Measurements from ENCODE around the gene GTF2IRD1.
"Not testable (repeated sequence)": the region's sequence is repeated elsewhere in the genome, so short reads cannot be mapped to it uniquely, and the experiment has no call there.

Gene GTF2IRD1

DNA sequence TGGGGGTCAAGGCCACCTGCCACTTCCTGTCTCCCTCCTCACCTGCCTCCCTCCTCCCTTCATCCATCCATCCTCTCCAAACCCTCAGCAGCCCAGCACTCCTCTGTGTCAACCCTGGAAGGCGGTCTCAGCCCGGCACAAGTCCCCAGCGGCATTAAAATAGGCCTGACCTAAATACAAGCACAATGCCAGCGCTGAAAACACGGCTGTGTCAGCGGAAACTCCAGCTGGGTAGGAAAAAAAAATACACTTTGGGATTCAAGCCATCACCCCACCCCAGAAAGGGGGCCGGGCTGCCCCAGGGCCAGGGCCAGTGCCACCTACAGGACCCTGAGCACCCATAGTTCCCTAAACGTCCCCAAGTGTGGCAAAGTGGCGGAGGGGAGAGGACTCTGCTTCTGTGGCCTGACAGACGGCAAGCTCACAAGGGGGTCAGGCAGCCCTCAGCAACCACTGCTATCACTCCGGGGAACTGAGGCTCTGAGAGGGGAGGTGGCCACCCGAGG, 22.7 kb upstream of the GTF2IRD1 start:
- TF ChIP-seq, protein P1, sequence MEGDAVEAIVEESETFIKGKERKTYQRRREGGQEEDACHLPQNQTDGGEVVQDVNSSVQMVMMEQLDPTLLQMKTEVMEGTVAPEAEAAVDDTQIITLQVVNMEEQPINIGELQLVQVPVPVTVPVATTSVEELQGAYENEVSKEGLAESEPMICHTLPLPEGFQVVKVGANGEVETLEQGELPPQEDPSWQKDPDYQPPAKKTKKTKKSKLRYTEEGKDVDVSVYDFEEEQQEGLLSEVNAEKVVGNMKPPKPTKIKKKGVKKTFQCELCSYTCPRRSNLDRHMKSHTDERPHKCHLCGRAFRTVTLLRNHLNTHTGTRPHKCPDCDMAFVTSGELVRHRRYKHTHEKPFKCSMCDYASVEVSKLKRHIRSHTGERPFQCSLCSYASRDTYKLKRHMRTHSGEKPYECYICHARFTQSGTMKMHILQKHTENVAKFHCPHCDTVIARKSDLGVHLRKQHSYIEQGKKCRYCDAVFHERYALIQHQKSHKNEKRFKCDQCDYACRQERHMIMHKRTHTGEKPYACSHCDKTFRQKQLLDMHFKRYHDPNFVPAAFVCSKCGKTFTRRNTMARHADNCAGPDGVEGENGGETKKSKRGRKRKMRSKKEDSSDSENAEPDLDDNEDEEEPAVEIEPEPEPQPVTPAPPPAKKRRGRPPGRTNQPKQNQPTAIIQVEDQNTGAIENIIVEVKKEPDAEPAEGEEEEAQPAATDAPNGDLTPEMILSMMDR (conservative IDR thresholded peaks at IDR 0.05; ENCODE audit: low read depth), result no peak
- no peak for DNase-seq (ENCODE audit: low spot score)
- POLR2A ChIA-PET (ENCODE audit: low non-redundant PET), result no interaction called here
- H3K27ac ChIP-seq, result no peak overlapping the region
- CTCF ChIA-PET, result interaction anchor here (0.5 to 1.1 kb wide), 2 partner anchors 9 to 14 kb away, joined by 3 read pairs; no protein-coding TSS in a partner anchor

DNA sequence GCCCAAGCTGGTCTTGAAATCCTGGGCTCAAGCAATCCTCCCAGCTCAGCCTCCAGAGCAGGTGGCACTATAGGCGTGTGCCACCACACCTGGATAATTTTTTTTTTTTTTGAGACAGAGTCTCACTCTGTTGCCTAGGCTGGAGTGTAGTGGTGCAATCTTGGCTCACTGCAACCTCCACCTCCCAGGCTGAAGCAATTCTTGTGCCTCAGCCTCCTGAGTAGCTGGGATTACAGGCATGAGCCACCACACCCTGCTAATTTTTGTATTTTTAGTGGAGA, 16.5 kb upstream of the GTF2IRD1 start:
- DNase-seq (ENCODE audit: low spot score); POLR2A ChIA-PET (ENCODE audit: low non-redundant PET); CTCF ChIA-PET: not testable (repeated sequence)

DNA sequence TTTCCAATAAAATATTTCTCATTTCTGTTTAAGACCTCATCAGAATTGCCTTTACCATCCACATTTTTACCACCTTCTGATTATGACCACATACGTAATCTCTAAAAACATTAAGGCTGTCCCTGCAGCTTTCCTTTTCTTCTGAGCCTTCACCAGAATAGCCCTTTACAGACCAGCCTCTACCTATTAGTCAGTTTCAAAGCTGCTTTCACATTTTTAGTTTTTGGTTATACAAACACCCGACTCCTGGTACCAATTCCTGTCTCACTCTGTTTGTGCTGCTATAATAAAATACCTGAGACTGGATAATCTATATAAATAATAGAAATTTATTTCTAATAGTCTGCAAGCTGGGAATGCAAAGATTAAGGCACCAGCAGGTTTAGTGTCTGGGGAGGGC, 15.4 kb upstream of the GTF2IRD1 start:
- no peak overlapping the region for H3K27ac ChIP-seq
- DNase-seq (ENCODE audit: low spot score), result no peak
- CTCF ChIA-PET, result no interaction called here
- TF ChIP-seq, protein P1 (conservative IDR thresholded peaks at IDR 0.05; ENCODE audit: low read depth), result no peak
- POLR2A ChIA-PET (ENCODE audit: low non-redundant PET), result no interaction called here

More for the DNA sequence above, 16.5 kb upstream of the GTF2IRD1 start:
- not testable (repeated sequence) for H3K27ac ChIP-seq

DNA sequence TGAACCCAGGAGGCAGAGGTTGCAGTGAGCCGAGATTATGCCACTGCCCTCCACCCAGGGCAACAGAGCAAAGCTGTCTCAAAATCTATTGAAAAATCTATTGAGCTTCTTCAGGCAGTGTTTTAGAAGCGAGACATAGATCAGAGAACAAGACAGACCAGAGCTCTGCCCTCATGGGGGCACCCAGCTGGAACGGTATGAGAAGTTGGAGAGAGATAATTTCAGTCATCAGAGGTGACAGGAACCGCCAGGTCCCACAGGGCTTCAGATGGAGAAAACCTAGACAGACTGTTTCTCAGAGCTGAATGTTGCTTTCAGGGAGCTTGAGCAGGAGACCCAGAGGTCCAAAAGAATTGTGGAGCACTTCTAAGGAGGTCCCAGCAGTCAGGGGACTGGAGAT, 14.2 kb upstream of the GTF2IRD1 start:
- POLR2A ChIA-PET (ENCODE audit: low non-redundant PET), result no interaction called here
- no peak overlapping the region for H3K27ac ChIP-seq
- no peak for DNase-seq (ENCODE audit: low spot score)
- CTCF ChIA-PET, result interaction anchor here (0.6 to 0.8 kb wide), 2 partner anchors 8 to 34 kb away, joined by 3 to 5 read pairs; no protein-coding TSS in a partner anchor
- TF ChIP-seq, protein P1 (conservative IDR thresholded peaks at IDR 0.05; ENCODE audit: low read depth), result no peak

DNA sequence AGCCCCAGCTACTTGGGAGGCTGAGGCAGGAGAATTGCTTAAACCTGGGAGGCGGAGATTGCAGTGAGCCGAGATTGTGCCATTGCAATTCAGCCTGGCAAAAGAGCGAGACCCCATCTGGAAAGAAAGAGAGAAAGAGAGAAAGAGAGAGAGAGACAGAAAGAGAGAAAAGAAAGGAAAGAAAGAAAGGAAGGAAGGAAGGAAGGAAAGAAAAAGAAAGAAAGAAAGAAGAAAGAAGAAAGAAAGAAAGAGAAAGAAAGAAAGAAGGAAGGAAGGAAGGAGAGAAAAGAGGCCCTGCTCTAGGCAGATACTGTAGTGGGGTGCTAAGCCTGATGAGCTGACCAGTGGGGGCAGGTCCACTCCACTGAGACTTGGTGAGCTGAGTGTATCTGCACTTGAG, 13.6 kb upstream of the GTF2IRD1 start:
- H3K27ac ChIP-seq; POLR2A ChIA-PET (ENCODE audit: low non-redundant PET); DNase-seq (ENCODE audit: low spot score): not testable (repeated sequence)
- CTCF ChIA-PET, result interaction anchor here (0.5 to 0.8 kb wide), 4 partner anchors 9 to 190 kb away, joined by 3 to 5 read pairs (median 4); no protein-coding TSS in a partner anchor

DNA sequence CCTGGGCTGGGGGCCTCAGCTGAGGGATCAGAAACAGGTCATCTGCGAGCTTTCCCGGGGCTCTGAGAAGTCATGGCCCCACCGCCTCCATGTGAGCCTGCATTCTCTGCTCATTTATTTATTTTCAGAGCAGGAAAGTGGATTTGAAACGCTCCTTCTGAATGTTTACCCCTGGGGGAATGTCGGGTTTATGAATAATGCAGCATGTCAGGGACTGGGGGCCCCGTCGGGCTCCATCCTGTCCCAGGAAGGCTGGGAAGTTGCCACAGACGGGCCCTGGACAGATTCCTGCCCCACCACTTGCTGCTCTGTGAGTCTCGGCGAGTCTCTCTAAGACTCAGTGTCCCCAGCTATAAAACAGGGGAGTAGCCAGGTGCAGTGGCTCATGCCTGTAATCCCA, 11.9 kb upstream of the GTF2IRD1 start:
- POLR2A ChIA-PET (ENCODE audit: low non-redundant PET), result no interaction called here
- DNase-seq (ENCODE audit: low spot score), result no peak
- TF ChIP-seq, protein P1 (conservative IDR thresholded peaks at IDR 0.05; ENCODE audit: low read depth), result no peak
- CTCF ChIA-PET, result no interaction called here
- H3K27ac ChIP-seq, result no peak overlapping the region

DNA sequence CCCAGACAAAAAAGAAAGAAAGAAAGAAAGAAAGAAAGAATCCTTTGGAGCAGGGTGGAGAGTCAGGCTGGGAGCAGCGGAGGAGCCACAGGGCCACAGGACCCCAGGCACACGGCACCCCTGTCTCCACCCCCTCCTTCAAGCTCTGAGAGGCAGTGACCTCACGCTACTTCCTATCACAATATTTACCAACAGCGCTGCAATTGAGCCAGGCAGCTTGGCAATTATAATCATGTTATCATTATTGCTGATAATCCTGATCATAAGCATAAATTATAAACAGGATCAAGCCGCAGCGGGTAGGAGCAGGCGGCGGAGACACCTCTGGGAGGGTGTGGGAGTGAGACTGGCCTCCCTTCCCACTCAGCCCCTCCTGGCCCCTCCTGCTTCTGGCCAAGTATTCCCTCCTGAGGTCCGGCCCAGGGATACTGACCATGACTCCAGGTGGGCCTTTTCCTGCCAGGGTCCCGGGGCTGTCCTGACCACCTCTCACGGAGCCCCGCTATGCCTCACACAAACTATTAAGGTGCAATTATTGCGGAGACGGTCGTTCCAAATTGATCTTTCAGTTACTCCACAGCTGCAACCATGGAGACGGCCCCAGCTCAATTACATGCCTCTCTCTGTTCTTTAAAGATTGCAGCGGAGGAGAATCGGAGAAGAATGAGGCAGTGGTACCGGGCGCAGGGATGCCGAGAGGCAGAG, 10.0 kb upstream of the GTF2IRD1 start:
- H3K27ac ChIP-seq, result no peak overlapping the region
- DNase-seq (ENCODE audit: low spot score), result no peak
- TF ChIP-seq, protein P1 (conservative IDR thresholded peaks at IDR 0.05; ENCODE audit: low read depth), result no peak
- CTCF ChIA-PET, result no interaction called here
- POLR2A ChIA-PET (ENCODE audit: low non-redundant PET), result no interaction called here

Data from RWPE1 (cell line).